Stimulated activated CD8-positive, alpha-beta memory T cell treated with anti-CD3 and anti-CD28 coated beads, Interleukin-4, amount 100 ng/mL, for 1 hour (primary cell): ENCODE results near the gene CCR5AS.
"Not testable (repeated sequence)": the region's sequence is repeated elsewhere in the genome, so short reads cannot be mapped to it uniquely, and the experiment has no call there.

Experiments used
- DNase-seq, 2 donors: peaks; one replicate each; pipeline ENCODE4 v3.0.0-alpha.2; 2020; ENCODE audit warnings: low read depth in 2 of 2, low spot score in 1 of 2

CCR5AS gene

DNA sequence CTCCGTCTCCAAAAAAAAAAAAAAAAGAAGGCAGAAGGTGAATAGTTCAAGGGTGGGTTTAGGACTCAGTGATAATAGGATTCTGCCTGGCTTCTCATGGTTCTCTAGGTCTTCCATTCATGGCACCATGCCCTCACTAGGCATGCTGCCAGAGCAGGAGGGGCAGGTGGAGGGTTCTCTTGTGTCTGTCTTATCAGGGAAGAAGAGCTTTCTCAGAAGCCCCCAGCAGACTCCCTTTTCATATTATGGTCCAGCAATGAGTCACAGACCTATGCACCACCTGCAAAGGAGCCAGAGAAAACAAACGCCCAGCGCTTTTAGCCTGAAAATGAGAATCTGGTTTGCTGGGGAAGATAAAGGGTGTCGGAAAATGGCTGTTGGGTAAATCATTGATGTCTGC lies 50.0 kb downstream of the CCR5AS start:
- no peak for DNase-seq

DNA sequence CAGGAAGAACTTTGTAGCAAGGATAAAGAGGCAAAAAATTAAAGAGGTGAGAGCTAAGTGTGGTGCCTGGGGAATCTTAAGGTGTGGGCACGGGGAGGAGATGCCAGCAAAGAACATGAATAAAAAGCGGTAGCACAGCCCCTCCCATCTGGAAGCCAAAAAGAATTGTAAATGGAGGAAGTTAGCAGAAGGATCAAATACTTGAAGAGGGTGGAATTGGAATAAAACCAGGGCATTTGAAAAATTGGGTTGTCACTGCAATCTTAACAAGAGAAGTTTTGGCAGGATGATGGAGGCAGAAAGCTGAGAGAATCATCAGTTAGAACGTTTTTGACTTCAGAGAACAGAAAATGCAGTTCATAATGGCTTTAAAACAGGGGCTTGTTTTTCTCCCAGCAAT lies 50.6 kb downstream of the CCR5AS start:
- DNase-seq, result no peak

GRCh38 chr3:46354984-46355383 lies 51.9 kb downstream of the CCR5AS start:
- no peak for DNase-seq

- DNase-seq, result no peak
These were observed 52.4 kb downstream of the CCR5AS start for GRCh38 chr3:46354478-46354877.

GRCh38 chr3:46353647-46354410 lies 53.0 kb downstream of the CCR5AS start, which contains the start of gene CCR2:
TSS of gene CCR2 (plus strand) at chr3:46354111. CDS start at chr3:46357528, 3,417 bp downstream.
- DNase-seq, result no peak

GRCh38 chr3:46353090-46353489 lies 53.8 kb downstream of the CCR5AS start:
- DNase-seq, result no peak

DNA sequence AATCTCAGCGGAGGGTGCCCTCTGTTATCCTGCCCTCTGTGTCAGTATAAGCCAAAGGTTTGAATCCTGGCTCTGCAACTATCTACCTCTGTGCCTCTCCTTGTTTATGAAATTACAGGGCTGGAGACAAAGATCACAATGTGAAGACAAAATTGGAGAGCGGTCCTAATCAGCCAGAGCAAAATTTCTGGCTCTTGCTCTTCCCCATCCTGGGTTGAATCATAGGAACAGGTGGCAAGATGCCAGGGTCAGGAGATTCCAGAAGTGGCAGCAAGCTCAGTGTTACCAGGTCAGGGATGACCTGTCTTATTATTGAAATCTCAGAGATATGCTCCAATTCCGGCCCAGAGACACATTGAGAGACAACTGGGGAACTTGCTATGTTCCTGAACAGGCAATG lies 55.2 kb downstream of the CCR5AS start:
- DNase-seq, result no peak

- no peak for DNase-seq
These were observed 56.7 kb downstream of the CCR5AS start for GRCh38 chr3:46350262-46350565.

DNA sequence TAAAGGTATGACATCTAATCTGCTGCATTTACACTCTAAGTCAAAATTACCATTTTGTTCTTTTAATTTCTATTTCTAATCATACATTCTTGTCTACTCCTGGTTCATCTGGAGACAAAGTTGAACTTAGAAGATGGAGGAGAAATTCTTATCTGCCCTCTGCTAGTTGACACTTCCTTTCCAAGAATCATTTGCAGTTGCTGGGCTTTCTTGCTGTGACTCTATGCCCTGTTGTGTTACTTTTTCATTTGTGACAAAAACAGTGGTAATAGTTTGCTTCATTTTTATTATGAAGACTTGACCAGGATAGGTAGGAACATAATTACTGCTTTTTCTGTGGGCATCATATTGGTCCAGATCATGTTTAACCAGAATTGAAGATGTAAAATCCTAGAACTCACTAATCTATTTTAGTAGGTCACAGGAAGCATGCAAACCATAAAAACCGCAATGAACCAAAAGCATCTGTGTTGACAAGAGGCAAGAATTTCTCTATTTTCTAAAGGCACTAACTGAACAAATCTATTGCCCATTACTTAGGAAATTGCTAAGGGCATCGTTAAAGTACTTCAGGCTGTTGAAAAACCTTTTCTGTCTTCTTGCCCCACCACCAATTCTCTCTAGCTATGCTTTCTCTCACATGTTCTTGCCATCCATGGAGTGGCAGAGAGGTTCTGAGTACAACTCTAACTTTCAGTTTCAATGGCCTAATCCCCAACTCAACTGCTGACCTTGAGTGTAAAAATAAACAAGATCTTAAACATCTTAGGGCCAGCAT lies 57.2 kb downstream of the CCR5AS start:
- DNase-seq, result no peak

GRCh38 chr3:46348823-46349482 lies 57.9 kb downstream of the CCR5AS start:
- DNase-seq, result no peak

DNA sequence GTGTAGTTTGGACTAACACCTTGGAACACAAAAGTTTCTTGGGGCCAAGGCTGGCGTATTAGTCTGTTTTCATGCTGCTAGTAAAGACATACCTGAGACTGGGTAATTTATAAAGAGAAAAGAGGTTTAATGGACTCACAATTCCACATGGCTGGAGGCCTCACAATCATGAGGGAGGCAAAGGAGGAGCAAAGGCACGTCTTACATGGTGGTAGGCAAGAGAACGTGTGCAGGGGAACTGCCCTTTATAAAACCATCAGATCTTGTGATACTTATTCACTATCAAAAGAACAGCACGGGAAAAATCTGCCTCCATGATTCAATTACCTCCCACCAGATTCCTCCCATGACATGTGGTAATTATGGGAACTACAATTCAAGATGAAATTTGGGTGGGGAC lies 62.4 kb downstream of the CCR5AS start:
- no peak for DNase-seq

GRCh38 chr3:46338840-46339239 lies 68.0 kb downstream of the CCR5AS start:
- DNase-seq, result no peak

GRCh38 chr3:46337911-46338310 lies 69.0 kb downstream of the CCR5AS start:
- DNase-seq, result no peak

- no peak for DNase-seq
These were observed 71.3 kb downstream of the CCR5AS start for GRCh38 chr3:46335541-46335940.

- DNase-seq, result no peak
These were observed 72.0 kb downstream of the CCR5AS start for GRCh38 chr3:46334741-46335478.

DNA sequence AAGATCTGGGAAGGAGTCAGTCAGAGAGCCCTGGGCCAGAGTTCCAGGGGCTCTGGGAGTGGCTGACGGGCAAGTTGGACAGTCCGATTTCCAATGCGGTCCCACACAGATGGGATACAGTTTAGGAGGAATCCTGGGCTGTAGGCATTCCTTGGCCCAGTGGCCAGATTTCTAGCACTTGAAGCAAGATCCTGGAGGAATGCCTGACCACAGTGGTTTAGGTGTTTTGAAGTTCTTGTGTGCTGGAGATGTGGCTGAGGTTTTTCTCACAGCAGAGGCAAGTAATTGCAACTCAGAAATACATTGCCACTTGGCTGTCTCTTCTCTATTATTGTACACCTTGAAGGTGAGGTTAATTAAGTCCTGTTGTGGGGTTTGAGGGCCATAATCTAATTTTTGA lies 76.2 kb downstream of the CCR5AS start:
- not testable (repeated sequence) for DNase-seq

DNA sequence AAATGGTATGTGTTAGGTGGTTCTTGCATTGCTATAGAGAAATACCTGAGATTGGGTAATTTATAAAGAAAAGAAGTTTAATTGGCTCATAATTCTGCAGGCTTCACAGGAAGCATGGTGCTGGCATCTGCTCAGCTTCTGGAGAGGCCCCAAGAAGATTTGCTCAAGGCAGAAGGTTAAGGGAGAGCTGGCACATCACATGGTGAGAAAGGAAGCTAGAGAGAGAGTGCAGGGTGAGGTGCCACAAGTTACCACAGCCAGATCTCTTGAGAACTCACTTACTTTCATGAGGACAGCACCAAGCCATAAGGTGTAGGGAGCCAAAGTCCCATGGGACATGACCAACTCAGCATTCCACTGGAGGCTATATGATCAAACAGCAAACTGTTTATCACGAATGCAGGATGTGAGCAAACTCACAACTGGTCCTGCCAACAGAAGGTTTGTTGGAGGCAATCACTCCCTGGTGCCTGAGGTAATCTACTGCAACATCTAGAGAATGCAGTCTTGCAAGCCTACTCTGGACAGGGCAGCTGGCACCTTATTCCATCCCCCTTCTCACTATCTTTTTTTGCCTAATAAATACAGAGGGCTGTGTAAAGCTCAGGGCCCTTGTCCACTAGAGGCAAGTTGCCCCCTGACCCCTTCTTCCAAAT lies 81.1 kb downstream of the CCR5AS start:
- no peak for DNase-seq

DNA sequence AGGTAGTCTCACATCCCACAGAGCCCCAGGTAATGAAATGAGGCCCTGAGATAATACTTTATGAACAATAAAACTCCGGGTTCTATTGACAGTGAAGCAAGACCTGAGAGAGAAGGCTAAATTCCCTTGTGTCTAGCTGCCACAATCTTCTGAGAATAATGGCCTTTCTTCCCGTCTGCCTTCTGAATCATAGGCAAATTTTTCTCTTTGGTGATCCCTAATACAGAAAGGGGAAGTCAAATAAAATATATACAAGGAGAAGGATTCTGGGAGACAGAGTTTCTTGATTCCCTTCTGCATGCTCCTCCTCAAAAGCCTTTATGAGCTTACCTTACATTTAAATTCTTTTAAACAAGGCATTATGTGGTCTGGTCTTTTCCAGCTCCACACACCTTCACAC lies 82.8 kb downstream of the CCR5AS start:
- DNase-seq, result no peak

GRCh38 chr3:46321461-46322104 lies 85.3 kb downstream of the CCR5AS start:
- DNase-seq, result no peak

DNA sequence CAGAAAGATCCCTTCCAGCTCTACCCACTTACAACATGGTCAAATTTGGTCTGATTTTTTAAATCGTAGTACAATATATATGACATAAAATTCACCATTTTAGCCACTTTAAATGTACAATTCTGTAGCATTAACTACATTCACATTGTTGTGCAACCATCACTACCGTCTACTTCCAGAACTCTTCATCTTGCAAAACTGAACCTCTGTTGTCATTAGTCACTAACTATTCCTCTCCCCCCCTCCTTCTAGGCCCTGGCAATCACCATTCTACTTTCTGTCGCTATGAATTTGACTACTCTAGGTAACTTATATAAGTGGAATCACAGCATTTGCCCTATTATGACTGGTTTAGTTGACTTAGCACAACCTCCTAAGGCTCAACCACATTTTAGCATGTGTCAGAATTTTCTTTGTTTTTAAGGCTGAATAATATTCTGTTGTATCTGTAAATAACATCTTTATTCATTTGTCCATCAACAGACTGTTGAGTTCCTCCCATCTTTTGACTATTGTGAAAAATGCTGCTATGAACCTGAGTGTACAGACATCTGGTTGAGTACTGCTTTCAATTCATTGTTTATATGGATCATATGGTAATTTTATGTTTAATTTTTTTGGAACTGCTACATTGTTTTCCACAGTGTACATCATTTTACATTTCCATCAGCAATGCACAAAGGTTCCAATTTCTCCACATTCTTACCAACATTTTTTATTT lies 88.5 kb downstream of the CCR5AS start:
- DNase-seq, result no peak
